Lung (tissue), 12 donors: Measurements from ENCODE around the gene LZTS2. TPM values are rescaled to one million over a fixed set of nuclear protein-coding genes. Genes with fewer than 3 reads are reported as not detected.
A peak's percentile ranks its signal among the peaks of the same experiment; 100 is the strongest.

Experiments
- ATAC-seq: fragments of 200-7000 bp; cut with Tn5 transposase; one replicate; pipeline ENCODE4 v1.9.1; 2020; ENCODE audit warnings: moderate number of reproducible peaks; ENCODE audit not compliant: insufficient read depth, low FRiP score
- DNase-seq, 3 donors: peaks; one replicate each; pipeline ENCODE4 v3.0.0-alpha.2; 2013 to 2017
- H3K27ac ChIP-seq, 2 donors: one replicate each; pipeline ENCODE4 v1.5.1; 2013; ENCODE audit warnings: mild to moderate bottlenecking in 2 of 2, moderate library complexity in 2 of 2, control low read depth in 1 of 2, inconsistent platforms in 1 of 2, low read depth in 1 of 2, low read length in 1 of 2
- H3K27me3 ChIP-seq, 3 donors: one replicate each; pipeline ENCODE4 v1.5.1; 2013; ENCODE audit warnings: low read length in 2 of 3; ENCODE audit not compliant: control insufficient read depth in 3 of 3, insufficient read depth in 3 of 3
- H3K36me3 ChIP-seq, 4 donors: one replicate each; pipeline ENCODE4 v1.5.1; 2013; ENCODE audit warnings: low read length in 4 of 4, mild to moderate bottlenecking in 1 of 4, moderate library complexity in 1 of 4; ENCODE audit not compliant: control insufficient read depth in 4 of 4, insufficient read depth in 4 of 4
- H3K4me1 ChIP-seq, 5 donors: one replicate each; pipeline ENCODE4 v1.5.1; 2013; ENCODE audit warnings: low read length in 5 of 5, mild to moderate bottlenecking in 2 of 5, moderate library complexity in 1 of 5; ENCODE audit not compliant: control insufficient read depth in 5 of 5, insufficient read depth in 5 of 5
- H3K4me3 ChIP-seq: one replicate; pipeline ENCODE4 v1.5.1; 2013; ENCODE audit warnings: mild to moderate bottlenecking, control low read depth, moderate library complexity
- H3K9ac ChIP-seq, 2 donors: one replicate each; pipeline ENCODE4 v1.5.1; 2013; ENCODE audit warnings: low read length in 2 of 2, control low read depth in 1 of 2; ENCODE audit not compliant: insufficient read depth in 1 of 2
- H3K9me3 ChIP-seq, 4 donors: one replicate each; pipeline ENCODE4 v1.5.1; 2013; ENCODE audit warnings: low read length in 3 of 4, mild to moderate bottlenecking in 1 of 4, moderate library complexity in 1 of 4; ENCODE audit not compliant: control insufficient read depth in 4 of 4, insufficient read depth in 3 of 4
- WGBS, 2 donors: extraction: QIAGEN DNeasy Blood & Tissue Kit; methylation state at CpG; one replicate each; pipeline ENCODE4 v1.1.7; 2013; 5-methylcytosine and 5-hydroxymethylcytosine counted together
- polyA plus RNA-seq, 2 donors: library from polyadenylated mRNA; stranded (reverse); fragments of 200-250 nt; gene quantifications; one replicate each; pipeline ENCODE4 v1.2.1, GENCODE V29; 2013
- total RNA-seq, 2 donors: library from RNA; depleted of rRNA in 1 of 2; stranded (reverse); fragments of >200 nt in 1 of 2; gene quantifications; one replicate each; pipeline ENCODE4 v1.2.1, GENCODE V29; 2014 to 2021
- TF ChIP-seq, protein P1 (sequence below): IDR thresholded peaks from 2 replicates; pipeline ENCODE4 v1.5.1; 2012; ENCODE audit warnings: mild to moderate bottlenecking; ENCODE audit errors: control extremely low read depth, extremely low read depth
- donor health status: control.
- donor health status: control.
- donor health status: Bipolar disorder and iron deficiency.
- donor health status: healthy.
- donor health status: DM: yes; HTN: yes; CAD: no.

Gene LZTS2
- total and polyA plus RNA-seq, 4 donors, result 44.5 to 76.8 (median 55.6) TPM

DNA sequence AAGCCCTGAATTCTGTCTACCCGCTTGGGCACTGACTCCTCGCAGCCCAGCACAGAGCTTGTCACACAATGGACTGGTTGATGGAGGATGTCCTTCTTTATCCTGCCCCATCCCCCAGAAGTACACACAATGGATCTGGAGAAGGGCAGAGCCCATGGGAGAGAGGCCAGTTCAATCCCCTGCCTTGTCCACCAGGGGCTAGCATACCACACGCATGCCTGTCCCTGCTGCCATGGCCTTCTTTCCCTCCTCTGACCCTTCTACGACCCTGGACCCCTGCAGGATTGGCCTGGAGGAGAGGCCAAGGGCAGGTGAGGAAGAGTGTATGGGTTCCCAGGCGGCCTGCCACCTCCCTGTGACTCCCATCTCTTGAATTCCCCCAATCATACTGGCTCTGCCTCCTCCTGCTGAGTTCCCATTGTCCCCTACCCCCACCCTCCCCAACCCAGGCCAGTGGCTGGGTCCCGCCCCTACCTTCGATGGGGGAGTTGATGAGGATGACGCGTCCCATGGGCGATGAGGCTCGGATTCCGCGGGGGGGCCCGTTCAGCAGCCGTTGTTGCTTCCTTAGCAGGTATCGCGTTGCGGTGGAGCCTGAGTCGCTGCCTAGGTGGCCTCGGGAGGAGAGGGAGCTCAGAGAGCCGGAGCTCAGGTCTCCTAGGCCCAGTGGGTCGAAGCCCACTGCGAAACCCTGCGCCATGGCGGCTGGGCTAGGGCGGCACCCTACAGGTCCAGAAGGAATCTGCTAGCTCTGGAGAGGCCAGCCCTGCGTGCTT lies 30.1 kb downstream of the LZTS2 start:
- no peak overlapping the region for H3K9ac ChIP-seq
- no peak overlapping the region for H3K4me3 ChIP-seq
- TF ChIP-seq, protein P1, sequence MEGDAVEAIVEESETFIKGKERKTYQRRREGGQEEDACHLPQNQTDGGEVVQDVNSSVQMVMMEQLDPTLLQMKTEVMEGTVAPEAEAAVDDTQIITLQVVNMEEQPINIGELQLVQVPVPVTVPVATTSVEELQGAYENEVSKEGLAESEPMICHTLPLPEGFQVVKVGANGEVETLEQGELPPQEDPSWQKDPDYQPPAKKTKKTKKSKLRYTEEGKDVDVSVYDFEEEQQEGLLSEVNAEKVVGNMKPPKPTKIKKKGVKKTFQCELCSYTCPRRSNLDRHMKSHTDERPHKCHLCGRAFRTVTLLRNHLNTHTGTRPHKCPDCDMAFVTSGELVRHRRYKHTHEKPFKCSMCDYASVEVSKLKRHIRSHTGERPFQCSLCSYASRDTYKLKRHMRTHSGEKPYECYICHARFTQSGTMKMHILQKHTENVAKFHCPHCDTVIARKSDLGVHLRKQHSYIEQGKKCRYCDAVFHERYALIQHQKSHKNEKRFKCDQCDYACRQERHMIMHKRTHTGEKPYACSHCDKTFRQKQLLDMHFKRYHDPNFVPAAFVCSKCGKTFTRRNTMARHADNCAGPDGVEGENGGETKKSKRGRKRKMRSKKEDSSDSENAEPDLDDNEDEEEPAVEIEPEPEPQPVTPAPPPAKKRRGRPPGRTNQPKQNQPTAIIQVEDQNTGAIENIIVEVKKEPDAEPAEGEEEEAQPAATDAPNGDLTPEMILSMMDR, result no peak
- H3K36me3 ChIP-seq, result peaks cover 0 to 3% (median under 1%) of the 10 kb centered on the region in 4 donors
- no peak overlapping the region for H3K27ac ChIP-seq
- WGBS, 2 donors, result 60 to 68% methylated on average over 27 of the region's 27 CpGs
- no peaks in the 10 kb centered on the region for H3K9me3 ChIP-seq
- ATAC-seq (no peak), DNase-seq (no peak)
- peaks cover 0 to 12% (median 6%) of the 10 kb centered on the region in 3 donors for H3K27me3 ChIP-seq
- peaks cover 0 to 25% (median 3%) of the 10 kb centered on the region in 5 donors for H3K4me1 ChIP-seq

DNA sequence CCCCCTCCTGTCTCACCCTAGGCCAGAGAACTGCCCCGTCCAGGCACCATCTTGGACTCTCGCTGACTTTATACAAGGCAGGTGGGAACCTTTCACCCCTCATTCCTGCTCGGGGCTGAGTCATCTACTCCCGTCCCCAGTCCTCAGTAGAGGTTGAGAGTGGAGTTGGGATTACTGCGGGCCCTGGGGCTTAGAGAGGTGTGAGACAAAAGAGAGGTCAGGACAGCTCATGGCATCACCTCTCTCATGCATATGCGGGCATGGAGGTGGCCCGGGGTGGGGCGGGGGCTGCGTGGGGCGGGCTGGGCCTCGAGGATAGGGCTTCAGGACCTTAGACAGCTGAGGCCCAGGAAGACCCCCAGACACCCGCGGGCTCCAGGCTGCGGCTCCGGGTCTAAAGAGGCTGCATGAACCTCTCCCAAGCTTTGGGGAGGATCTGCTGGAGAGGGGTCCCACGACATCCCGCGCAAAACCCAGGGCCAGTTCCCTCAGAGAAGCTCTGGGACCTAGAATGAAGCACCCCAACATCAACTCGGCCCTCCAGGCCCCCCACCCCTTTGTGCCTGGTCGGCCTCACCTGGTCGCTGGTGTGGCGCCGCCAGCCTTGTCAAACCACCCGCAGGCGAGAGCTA lies 31.0 kb downstream of the LZTS2 start:
- Histone ChIP-seq H3K4me1 (peaks cover 0 to 25% (median 3%) of the 10 kb centered on the region in 5 donors), H3K27ac (no peak overlapping the region), H3K27me3 (peaks cover 0 to 12% (median 6%) of the 10 kb centered on the region in 3 donors), H3K9ac (no peak overlapping the region), H3K9me3 (no peaks in the 10 kb centered on the region), H3K4me3 (peak overlapping the region; percentile 47), H3K36me3 (peaks cover 3 to 9% (median 4%) of the 10 kb centered on the region in 4 donors)
- DNase-seq (no peak), ATAC-seq (no peak)
- TF ChIP-seq, protein P1, result no peak
- 11 to 15% methylated on average over 25 of the region's 25 CpGs for WGBS, 2 donors

DNA sequence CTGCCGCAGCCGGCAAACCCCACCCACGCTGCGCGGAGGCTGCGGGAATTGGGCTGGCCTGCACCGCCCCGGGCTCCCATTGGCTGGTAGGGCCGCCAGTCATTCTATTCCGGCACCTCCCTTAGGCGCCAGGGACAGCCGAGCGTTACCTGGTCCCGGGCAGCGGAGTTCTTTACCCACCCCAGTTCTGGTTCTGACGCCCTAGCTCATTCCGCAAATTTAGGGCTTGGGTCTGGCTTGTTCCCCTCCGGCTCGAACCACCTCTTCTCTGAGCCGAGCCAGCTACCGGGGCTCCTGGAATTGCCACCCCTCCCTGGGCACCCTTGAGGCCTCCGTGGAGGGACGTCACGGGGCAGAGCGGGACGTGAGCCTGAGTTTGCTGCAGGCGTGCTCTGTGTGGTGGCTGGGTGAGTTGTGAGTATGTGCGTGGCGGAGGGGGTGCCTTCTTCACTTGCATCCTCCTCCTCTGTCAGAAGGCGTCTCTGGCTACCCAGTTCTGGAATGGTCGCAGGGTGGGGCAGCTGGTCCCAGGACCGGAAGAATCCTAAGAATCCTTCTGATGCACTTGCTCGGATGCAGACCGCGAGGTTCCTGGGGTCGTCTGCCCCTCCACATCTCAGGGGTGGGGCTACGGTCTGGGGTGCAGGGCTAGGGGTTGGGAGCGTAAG lies 31.7 kb downstream of the LZTS2 start, which contains the start of the genes PDZD7 and SFXN3:
Gene PDZD7, minus strand, starts transcription at position 2 of the 668 bp plus-strand sequence. CDS start 910 bp downstream, outside the sequence.
Gene SFXN3, plus strand, starts transcription at position 107 of the 668 bp plus-strand sequence. CDS start 3,461 bp downstream, outside the sequence.
- ATAC-seq, result peak; percentile 88

More for the DNA sequence above, 31.7 kb downstream of the LZTS2 start, which contains the start of the genes PDZD7 and SFXN3:
- peak; percentile 86 to 93 (median 91) for DNase-seq
- Histone ChIP-seq H3K9ac (peak within 1 kb of the TSS; percentile 21 to 91), H3K4me1 (peaks cover 0 to 25% (median 3%) of the 10 kb centered on the region in 5 donors), H3K27me3 (peaks cover 0 to 12% (median 6%) of the 10 kb centered on the region in 3 donors), H3K36me3 (peaks cover 3 to 11% (median 7%) of the 10 kb centered on the region in 4 donors), H3K9me3 (no peaks in the 10 kb centered on the region), H3K27ac (peak within 1 kb of the TSS; percentile 80 to 93), H3K4me3 (peak within 1 kb of the TSS; percentile 47)
- TF ChIP-seq, protein P1, result no peak
- 0% methylated on average over 37 to 38 of the region's 38 CpGs for WGBS, 2 donors
